GM19193 (cell line): ENCODE results near the gene CAMTA1.

Experiments used
- POLR2A ChIP-seq: IDR thresholded peaks from 4 replicates; pipeline ENCODE4 v1.6.1; 2011; ENCODE audit not compliant: insufficient read depth, insufficient read length; ENCODE audit errors: extremely low read depth

CAMTA1 gene

DNA sequence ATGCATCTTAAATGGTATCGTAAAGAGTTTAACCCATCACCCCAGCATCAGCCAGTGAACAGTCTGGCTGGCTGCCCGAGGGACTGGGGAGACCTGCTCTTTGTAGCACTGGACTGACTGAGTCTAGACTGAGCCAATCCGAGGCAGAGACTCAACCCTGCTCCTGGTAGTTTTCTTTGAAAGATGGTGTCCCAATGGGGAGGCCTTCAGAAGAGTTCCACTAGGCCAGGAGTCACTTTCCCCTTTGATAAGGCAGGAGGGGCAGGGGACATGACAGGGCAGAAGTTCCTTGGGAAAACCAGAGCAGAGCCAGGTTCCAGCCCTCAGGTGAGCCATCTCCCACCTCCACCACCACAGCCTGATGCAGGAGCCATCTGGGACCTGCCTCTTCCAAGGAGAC lies 203.5 kb downstream of the CAMTA1 start:
- TF ChIP-seq POLR2A = no peak

DNA sequence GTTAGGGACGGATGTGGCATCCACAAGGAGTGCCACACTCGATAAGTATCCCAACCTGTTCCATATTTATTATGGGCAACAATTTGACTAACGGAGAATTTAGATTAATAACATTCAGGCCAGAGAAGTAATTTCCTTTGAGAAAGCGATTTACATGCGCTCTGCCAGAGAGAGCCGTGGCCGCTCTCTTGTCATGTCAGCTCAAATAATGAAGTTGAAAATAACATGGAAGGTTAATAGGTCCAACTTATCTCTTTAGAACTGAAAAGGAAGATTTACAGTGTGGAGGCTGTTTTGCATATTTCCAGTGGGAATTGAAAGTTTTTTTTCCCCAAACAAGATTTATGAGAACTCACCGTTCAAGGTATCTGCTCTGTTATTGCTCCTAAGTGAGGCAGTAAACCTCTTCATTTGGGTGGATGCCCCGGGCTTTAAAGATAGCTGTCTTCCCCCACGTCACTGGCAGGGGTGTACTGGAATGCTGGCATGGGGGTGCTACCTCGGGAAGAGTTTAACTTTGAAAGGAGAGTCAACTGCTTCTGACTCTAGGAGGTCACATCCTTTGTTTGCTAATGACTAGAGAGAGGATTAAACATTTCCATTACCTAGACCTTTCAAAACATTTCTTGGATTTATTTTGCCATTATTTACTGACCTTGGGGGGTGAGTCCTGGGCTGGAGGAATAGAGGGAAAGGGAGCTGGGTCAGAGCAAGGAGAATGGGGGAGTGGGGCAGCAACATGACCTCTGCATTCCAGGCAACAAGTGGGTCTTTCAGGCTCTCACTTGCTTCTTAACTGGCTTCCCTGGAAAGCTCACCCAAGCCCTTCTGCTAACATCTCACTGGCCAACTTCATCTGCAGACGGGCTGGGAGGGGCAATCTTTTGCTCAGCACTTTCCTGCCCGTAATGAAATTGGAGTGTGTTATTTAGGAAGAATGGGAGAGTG lies 204.2 kb downstream of the CAMTA1 start:
- no peak for TF ChIP-seq POLR2A

DNA sequence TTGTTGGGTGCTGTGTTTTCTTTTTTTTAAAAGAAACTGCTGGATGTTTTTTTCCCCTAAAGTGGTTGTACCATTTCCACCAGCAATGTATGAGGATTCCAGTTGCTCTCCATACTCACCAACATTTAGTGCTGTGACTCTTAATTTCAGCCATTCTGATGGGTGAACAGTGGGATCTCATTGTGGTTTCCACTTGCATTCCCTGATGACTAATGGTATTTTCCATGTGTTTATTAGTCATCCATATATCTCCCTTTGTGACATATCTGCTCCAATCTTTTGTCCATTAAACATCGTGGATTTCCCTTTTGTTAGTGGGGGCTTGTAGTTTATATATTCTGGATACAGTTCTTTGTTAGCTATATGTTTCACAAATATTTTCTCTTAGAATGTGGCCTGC lies 206.0 kb downstream of the CAMTA1 start:
- TF ChIP-seq POLR2A = no peak

DNA sequence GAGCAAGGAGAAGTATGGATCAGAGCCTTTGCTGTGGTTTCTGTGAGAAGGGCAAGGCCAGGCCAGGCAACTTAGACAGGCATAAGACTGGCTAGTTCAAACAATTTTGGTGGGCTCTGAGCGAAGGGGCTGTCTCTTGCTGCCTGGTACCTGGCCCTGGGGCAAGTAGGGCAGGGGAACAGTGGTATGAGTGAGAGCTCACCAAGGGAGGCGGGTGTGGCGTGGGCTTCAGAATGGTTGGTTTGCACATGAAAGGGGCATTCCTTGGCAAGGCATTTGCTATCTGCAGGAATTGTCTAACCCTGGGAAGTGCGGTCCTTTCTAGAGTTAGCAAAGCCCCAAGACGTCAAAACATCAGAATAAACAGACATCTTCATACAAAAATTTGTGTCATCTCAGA lies 210.5 kb downstream of the CAMTA1 start:
- TF ChIP-seq POLR2A = no peak

DNA sequence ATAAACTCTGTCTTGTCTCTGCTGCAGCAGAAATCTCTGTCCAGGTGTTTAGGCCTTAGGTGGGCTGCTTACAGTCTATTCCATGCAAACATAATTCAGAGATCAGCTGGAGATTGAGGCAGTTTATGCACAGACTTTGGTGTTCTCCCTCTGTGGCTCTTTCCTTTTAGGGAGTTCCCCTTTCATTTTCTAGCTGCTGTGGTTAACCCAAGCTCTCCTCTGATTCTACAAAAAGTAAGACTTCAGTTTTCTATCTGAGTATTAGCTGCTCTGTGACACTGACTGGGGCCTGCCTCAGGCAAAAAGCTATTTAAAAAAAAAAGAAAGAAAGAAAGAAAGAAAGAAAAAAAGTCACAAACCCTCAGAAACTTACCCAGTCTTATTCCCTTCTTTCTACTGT lies 211.1 kb downstream of the CAMTA1 start:
- no peak for TF ChIP-seq POLR2A

DNA sequence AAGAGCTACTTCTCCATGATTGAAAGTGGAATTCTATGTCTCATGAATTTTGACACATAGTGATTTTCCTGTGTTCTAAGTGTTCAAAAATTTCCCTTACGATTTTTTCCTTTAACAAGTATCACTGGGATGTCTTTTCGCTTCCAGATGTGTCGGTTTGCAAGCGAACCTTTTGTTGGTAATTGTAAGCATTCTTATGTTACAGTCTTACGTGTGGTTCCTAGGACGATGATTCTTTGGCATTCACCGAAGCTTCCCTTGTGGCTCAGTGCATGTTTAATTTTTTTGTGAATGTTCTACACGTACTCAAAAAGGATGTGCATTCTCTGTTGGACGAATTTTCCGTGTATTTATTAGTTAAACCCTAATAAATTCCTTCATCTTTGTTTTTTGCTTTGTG lies 211.6 kb downstream of the CAMTA1 start:
- no peak for TF ChIP-seq POLR2A

DNA sequence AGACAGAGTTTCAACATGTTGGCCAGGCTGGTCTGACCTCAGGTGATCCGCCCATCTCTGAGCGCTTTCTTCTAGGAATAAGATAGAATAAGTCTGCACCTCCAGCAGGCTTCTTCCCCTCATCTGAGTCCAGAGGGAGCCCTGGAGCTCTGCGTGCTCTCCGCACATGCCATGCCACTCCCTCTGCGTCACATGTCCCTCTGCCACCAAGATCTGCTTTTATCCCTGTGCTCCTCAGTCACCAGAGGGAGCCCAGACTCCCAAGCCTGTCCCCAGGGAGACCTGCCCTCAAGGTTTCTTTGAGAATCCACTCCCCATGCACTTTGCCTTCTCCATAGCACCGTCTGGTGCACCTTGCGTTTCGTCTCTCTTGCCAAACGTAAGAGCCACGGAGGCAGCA lies 213.0 kb downstream of the CAMTA1 start:
- no peak for TF ChIP-seq POLR2A

DNA sequence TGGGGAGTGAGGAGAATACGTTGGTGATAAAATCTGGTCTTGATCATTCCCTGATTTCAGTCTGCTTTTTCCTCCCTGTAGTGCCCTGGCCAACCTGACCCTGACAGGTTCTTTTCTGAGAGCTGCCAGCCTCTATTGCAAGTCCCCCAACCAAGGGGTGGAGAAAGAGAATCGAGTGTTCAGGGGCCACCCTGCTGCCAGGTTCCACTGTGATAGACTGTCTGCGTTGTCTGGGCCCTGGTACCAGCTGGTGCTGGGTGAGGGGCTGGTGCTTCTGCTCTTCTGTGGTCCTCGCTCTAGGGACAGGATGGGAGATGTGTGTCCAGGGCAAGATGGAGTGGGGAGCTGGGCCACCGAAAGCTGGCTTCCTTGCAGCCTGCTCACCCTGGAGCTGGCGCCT lies 214.6 kb downstream of the CAMTA1 start:
- no peak for TF ChIP-seq POLR2A

DNA sequence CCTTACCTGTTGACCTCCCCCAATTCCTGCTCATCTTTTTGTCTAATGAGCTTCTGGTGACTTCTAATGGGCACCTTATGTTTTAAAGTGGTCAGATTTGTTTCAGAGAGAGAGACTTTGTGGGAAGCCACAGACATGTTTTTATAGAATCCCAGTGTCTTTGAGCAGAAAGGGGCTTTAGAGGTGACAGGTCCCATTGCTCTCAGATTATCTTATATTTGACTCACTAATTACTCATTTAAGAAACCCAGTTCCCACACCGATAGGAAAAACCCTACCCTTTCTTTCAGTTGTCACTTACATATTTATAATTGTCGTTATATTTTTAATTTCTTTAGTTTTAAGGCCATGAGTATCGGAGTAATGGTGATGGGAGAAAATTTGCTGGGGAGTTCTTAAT lies 215.5 kb downstream of the CAMTA1 start:
- TF ChIP-seq POLR2A = no peak

DNA sequence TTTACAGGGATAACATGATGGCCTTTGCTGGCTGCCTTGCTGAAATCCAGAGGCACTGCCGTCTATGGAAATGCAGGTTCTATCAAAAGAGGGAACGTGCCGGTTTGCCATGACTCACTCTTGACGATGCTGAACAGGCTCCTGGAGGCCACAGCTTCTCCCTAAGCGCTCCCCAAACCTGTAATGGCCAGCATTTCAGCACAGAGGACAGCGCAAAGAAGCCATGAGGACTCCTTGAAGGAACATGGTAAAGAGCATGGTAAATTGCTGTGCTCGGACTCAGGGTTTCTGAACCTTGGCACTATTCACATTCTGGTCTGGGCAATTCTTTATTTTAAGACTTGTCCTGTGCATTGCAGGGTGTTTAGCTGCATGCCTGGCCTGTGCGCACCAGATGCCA lies 217.5 kb downstream of the CAMTA1 start:
- no peak for TF ChIP-seq POLR2A

DNA sequence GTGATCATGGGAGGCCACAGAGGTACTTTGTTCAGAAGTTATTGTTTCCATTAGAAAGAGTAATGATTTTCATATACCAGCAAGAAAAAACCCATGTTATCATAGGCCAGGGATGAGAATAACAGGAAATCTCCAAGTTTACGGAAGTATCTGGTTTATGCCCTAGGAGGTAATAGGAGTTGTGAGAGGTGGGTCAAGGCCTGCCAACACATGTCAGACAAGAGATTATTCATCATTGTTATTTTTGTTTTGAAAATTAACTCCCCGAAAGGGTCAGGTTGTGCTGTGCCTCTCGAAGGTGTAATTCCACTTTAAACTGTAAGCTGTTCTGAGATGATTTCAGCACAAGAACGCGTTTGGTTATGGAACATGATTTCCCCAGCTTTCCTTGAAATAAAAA lies 218.4 kb downstream of the CAMTA1 start:
- TF ChIP-seq POLR2A = no peak

DNA sequence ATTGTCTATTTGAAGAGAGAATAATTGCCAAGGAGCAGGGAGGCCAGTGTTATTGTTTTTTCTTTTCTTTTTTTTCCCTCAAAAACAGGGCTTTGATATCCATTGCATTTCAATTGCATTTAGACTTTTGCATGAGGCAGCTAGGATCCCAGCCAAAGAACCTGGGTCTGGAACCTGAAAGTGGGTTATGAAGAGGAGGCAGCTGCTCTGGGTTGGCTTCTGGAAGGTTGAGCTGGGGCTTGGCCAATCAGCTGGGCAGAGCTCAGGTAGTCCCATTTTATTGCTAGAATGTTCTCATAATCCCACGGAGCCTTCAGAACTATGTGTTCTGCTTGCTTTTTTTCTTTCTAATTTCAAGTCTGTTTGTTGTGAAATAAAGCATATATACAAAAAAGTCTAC lies 218.9 kb downstream of the CAMTA1 start:
- TF ChIP-seq POLR2A = no peak

DNA sequence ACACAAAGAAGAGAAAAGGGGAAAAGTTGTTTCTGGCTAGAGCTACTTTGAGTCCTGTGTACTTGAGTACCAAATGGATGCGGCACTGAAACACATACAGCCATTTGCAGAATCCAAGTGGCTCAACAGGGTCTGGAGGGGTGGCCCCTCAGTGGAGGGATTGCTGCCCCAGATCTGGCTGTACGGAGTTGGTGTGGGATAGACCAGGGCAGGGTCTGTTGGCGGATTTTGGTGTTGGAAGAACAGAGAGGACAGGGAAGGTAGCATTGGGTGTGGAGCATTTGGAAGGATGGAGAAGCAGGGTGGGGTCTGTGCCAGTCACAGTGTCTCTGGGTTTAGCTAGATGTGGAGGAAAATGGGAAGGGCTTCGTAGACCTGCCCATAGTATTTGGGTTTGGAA lies 220.5 kb downstream of the CAMTA1 start:
- TF ChIP-seq POLR2A = no peak

DNA sequence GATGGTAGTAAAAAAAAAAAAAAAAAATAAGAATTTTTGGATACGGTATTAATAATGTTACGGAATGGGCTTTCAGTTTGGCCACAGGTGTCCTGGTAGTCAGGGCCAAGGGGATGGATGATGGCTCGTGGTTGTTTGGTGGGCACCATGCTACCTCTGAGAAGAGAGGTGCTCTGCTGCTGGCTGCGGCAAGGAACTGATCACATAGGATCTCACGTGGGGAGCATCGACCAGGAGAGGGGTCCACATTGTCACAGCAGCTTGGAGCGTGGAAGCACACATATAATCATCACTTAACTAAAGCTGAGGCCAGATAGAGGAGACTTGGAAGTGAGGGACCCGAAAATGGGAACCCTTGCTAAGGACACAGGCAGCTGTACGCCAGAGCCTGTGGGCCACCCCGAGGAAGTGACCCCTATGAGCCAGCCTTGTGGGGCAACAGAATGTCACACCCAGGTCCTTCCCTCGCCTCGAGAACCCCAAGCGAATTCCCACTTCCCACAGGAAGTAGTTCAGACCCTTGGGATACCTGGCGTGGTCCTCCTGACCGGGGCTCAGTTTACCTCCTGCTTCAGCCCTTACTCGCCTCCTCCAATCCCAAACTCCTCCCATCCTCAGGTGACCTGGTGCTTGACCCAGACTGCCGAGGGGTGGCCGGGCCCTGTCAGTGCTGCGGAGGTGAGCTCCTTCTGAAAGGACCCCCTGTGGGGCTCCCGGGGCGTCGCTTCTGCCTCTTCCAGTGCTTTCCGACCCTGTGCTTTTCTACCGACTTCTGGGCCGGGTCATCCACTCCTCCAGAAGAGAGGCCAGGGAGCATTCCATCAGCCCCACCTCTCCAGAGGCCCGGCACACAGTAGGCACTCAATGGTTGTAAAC lies 222.0 kb downstream of the CAMTA1 start:
- no peak for TF ChIP-seq POLR2A

DNA sequence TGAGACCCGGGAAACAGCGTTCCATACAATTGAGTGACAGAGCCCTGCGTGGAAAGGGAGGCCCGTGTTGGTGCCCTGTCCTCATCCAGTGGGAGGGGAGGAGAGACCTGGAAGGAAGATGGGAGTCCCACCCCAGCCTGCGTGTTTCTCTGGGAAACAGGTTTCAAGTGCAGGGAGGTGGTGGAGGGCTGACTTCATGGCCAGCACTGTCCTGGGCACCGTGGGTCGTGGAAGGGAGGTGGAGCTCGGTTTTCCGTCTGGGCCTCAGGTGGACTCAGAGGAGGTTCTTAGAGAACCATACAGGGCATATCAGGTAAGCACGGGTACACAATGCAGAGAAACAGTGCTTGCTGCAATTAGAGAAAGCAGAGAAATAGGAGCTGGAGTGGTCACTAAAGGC lies 222.6 kb downstream of the CAMTA1 start:
- no peak for TF ChIP-seq POLR2A

DNA sequence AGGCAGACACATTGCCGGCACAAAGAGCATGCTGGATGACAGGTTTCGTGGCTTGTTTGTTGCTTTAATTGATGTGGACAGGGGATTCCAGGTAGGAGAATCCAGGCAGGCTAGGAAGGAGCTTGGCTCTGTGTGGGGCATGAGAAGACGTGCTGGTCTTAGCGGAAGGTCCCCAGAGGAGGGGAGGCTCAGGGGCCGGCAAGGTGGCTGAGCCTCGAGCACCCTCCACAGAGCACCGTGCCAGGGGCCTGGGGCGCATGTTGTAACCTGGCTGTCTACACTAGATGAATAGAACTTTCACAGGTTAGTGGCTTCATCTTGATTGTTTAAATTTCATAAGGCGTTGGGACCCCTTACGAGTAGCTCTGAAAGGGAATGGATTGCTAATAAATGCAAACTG lies 223.1 kb downstream of the CAMTA1 start:
- TF ChIP-seq POLR2A = no peak
